Fibroblast of the conjunctiva (primary cell): ENCODE measurements around the gene NACAD.
A peak's percentile ranks its signal among the peaks of the same experiment; 100 is the strongest.

Source experiments
- DNase-seq: peaks from one replicate; pipeline ENCODE4 v3.0.0-alpha.2; 2010; ENCODE audit warnings: low read depth

NACAD gene, protein sequence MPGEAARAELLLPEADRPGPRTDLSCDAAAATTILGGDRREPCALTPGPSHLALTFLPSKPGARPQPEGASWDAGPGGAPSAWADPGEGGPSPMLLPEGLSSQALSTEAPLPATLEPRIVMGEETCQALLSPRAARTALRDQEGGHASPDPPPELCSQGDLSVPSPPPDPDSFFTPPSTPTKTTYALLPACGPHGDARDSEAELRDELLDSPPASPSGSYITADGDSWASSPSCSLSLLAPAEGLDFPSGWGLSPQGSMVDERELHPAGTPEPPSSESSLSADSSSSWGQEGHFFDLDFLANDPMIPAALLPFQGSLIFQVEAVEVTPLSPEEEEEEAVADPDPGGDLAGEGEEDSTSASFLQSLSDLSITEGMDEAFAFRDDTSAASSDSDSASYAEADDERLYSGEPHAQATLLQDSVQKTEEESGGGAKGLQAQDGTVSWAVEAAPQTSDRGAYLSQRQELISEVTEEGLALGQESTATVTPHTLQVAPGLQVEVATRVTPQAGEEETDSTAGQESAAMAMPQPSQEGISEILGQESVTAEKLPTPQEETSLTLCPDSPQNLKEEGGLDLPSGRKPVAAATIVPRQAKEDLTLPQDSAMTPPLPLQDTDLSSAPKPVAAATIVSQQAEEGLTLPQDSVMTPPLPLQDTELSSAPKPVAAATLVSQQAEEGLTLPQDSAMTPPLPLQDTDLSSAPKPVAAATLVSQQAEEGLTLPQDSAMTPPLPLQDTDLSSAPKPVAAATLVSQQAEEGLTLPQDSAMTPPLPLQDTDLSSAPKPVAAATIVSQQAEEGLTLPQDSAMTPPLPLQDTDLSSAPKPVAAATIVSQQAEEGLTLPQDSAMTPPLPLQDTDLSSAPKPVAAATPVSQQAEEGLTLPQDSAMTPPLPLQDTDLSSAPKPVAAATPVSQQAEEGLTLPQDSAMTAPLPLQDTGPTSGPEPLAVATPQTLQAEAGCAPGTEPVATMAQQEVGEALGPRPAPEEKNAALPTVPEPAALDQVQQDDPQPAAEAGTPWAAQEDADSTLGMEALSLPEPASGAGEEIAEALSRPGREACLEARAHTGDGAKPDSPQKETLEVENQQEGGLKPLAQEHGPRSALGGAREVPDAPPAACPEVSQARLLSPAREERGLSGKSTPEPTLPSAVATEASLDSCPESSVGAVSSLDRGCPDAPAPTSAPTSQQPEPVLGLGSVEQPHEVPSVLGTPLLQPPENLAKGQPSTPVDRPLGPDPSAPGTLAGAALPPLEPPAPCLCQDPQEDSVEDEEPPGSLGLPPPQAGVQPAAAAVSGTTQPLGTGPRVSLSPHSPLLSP (N-terminal part only)

DNA sequence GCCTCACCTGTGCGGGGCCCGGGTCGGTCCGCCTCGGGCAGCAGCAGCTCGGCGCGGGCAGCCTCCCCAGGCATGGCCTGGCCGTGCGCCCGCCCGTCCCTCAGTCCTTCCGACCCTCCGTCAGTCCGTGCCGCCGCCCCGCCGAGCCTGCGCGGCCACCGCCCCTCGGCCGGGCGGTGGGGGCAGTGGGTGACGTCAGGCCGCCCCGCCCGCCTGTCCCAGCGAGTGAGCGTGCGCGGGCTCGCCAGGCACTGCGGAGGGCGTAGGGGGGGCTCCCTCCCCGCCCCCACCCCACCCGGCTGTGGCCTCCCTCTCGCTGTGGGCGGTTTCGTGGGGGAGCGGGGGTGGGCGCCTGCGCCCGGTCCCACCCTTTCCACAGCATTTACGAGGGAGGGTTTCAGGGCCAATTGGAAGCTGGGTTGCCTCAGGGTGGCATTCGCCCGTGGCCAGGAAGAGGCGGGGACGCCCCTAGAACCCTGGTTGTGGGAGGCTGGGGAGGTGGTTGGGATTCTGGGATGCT lies at the start of gene NACAD:
NACAD (minus strand) TSS at position 149 of the 520 bp plus-strand sequence; CDS start at position 74, 75 bp downstream.
- no peak for DNase-seq

DNA sequence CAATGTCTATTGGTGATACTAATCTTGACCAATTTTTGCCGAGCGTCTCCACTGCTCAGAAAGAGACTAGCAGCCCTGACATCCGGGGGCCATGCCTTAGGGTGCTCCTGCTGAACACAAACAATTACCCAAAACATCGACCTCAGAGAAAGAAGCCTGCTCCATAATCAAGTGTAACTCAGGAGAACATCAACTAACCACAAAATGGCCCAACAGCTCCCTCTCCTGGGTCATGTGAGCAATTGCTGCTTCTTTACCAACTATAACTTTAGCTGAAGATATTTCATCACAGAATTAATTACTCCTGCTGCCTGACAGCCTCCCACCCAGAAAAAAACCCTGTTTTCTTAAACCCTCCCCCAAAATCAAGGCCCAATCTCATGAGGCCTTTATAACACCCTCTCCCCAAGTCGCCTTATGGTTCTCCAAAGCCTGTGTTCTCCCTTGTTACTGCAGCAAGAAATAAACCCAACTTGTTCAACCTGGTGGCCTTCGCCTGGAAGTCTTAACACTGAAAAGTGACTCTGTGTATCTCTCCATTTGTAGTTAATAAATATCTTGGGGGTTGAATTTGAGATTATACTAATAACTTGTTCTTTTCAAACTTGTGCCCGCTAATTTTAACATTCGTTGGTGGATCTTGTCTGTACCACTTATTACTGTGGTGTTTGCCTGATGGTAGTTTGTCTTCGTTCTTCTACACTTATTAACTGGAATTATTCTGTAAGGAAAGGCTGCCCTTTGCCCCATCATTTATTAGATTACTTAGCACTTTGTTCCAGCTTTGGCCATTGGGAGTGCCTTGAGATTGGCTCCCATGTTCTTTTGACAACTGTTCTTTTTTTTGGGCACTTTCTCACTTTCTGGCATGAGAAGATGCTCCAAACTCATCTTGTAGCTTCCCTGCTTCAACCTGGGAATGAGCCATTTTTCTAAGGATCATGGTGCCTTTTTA lies 47.6 kb upstream of the NACAD start:
- DNase-seq, result peak; percentile 63

DNA sequence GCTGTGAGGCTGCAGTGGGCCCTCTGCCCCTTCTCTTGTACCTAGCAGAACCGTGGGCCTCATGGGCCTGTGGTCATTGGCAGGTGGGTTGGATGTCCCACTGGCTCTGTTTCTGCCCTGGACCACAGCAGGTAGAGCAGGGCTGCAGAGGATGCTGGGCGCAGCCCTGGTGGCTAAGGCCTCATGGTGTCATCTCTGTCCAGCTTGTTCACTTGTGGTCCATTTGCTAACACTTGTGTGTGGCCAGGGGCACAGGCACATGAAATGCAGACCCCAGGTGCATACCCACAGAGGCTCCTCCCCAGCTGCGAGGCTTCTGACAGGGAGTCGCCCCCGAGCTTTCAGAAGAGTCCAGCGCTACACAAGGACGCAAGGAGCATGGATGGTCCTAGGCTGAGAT lies 45.1 kb upstream of the NACAD start:
- DNase-seq, result no peak

DNA sequence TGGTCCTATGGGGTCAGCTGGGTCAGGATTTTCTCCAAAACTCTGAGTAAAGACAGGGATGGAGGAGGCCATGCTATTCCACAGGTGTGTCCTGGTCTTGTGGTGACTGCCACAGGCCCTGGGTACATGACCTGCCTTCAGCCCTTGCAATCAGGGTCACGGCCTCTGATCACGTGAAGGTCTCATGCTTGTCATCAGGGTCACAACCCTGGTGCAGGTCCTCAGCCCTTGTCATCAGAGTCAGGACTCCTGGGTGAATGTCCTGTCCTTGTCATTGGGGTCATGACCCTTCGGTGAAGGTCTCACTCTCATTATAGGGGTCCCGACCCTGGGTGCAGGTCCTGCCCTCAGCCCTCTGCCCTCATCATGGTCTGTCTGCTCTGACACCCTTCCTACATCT lies 44.6 kb upstream of the NACAD start:
- DNase-seq, result no peak

DNA sequence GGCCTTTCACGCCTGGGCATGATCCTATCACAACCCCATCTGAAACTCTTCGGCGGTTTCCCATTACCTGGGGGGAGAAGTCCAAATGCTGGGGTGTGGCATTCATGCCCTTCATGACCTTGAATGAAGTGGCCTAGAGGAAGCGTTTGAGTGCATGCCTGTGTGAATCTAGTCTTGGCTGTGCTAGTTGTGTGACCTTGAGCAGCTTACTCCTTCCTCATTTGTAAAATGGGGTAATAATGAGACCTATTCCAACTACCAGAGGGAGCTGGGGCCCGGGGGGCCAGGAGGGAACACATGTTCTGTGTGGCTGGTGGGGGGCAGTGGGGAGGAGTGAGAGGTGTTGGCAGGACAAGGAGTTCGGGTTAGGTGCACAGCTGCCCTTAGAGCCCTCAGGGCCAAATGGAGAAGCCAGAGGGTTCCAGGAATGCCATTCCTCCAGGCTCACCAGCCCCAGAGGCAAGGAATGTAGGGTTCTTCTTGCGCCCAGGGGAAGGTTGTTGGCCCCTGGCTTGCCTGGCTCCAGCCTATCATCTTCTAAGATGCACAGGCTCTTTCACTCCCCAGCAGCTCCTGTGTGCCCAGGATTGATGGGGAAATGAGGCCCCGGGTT lies 44.0 kb upstream of the NACAD start:
- DNase-seq, result no peak

DNA sequence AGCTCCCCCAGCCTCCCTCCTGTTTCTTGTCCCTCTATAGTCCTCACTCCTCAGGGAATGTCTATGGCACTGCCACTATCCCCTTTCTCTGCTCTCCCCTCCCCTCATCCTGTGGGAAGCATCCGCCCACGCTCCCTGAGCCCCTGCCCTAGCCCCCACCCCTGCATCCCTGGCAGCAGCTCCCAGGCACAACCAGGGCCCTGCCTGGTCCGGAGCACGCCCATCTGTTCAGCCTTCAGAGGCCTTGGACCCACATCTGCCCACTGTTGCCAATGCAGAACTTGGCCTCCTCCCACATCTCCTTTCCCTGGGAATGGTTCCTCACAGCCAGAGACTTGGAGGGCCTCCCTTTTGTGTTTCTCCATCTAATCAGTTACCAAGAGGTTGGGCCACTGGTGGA lies 43.1 kb upstream of the NACAD start:
- no peak for DNase-seq

DNA sequence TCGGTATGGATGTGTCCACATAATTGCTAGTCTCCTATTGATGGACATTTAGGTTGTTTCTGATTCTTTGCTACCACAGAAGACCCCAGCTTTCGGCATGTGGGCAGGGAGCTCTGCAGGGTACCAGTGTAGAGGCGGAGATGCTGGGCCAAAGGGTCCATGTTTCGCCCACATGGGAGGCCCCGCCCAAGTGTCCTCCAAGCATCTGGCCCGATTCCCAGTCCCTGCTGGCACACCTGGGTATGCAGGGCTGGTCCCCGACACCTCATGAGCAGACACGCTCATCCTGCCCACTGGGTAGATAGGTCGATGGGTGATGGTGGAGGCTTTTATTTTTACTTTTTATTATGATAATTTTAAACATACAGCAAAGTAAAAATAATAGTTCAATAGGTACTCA lies 42.1 kb upstream of the NACAD start:
- no peak for DNase-seq

DNA sequence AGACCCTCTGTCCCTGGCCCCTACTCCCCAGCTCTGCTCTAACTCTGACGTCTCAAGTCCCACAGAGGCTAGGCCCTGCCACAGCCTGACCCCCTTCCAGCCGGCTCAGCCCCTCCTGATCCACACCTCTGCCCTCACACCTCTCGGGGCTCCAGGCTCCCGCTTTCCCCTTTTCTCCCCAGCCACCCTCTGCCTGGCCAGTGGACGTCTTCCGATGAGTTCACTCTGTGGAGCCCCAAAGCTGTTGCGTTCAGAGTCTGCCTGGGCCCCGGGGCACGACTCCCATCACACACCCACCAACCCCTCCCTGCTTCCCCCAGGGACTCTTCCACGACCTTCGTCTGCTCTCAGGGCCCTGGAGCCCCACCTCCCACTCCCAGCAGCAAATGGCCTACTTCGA lies 41.1 kb upstream of the NACAD start:
- DNase-seq, result no peak

DNA sequence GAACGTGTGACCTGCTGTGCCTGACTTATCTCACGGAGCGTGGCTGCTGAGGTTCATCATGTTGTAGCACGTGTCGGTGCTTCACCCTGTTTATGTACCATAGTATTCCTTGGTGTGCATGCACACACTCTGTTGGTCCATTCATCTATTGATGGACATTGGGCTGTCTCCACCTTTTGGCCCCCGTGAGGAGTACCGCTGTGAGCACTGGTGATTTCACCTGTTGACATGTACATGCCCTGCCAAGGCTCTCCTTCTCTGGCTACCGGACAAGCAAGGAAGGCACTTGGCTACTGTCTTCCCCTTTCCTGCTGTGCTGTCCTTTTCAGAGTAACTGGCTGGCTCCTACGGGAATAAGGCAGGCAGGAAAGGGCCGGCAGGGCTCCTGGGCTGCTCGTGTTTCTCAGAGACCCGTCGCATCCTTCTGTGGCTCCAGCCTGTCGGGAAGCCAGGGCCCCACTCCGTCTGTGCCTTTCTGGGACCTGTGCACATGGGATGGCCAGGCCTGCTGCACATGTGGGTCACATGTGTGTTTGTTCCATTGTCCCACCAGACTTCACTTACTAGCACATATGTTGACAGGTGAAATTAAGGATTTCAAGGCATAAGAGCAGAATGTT lies 40.5 kb upstream of the NACAD start:
- DNase-seq, result no peak

DNA sequence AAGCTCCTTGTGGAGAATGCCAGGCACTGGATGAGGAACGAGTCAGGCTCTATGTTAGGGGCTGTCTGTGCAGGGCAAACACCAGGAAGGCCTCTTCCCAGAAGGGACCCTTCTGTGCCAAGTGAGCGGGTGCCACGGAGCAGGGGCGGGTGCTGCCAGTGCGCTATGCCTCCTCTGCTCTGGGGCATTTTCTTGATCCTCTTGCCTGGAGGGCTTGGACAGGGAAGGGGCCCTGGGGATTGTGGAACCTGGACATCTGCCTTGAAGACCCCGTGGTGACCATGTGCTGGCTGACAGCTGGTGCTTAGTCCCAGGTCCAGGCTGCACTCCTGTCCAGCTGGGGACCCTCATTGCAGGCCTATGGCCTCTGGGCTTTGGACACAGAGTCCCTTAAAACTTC lies 38.2 kb upstream of the NACAD start:
- DNase-seq, result no peak

DNA sequence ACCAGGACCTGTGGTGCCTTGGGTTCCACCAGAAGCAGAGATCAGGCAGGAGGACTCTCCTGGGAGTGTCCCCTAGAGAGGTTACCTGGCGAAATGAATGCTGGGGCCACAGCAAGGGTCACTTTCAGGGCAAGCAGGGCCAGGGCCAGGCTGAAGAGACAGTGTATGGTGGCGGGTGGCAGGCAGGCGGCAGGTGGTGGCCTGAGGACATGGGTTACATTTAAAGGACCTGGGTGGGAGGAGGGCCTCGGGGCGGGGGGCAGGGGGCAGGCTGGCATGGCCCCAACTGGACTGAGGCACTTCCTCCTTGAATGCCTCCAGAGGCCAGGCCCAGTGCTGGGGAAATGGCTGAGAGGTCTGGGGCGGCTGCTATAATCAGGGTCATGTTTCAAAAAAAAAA lies 37.4 kb upstream of the NACAD start:
- DNase-seq, result no peak

DNA sequence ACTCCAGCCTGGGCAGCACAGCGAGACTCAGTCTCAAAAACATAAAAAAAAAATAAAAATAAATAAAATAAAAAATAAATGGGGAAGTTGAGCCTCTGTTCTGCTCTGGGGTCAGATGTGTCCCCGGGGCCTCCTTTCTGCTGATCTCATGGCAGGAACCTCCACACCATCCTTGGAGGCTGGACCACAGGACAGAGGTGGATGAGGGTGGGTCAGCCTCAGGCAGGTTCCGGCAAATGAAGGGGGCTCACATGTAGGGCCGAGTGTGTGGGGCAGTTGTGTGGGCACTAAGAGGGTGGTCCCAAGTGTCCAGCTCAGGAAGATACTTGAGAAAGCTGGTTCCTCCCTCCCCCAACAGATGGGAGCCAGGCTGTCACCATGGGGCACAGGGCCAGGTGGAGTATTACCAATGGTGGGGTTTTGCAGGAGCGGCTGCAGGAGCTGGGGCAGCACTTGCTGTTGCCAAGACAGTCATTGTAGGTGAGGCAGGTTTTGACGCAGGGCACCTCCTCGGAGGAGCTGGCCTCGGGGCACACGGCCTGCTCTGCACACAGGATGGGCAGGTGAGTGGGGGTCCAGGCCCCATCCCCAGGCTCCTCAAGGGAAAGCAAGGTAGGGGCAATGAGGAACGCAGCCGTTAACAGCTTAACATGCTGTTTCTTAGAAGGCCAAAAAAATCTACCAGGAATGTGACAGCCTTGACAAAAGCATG lies 36.6 kb upstream of the NACAD start:
- DNase-seq, result no peak

DNA sequence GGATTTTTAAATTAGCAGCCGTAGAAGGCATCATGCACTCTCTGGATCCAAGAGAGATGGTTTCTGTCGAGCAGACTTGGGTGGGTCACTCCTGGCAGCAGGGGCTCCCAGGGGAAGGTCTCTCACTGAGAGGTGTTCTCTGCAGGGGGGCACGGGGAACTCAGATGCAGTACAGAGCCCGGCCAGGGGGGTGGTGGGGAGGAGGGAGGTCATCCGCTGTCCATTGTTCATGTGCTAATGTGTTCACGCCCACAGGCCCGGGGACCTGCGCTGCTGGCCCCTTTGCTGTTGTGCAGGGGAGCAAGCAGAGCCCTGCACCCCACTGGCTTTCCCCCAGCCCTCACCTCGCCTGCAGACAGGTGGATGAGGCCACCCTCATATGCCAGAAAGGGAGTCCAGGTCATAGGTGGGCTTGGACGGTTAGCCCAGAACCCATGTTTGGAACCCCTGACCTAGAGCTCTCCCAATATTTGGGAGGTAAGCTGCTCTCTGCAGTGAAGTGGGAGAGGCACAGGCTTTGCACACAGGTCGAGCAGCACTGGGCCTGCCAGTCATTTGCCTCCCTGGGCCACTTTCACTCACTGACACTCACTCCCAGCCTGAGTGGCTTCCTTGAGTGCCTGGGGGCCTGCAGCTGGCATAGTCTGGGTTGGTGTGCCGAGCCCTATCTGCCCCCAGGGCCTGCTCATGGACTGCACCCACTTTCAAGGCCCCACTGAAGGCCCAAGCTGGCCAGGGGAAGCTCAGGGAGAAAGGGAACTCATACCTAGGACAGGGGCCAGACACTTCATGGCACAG lies 35.3 kb upstream of the NACAD start:
- DNase-seq, result no peak

DNA sequence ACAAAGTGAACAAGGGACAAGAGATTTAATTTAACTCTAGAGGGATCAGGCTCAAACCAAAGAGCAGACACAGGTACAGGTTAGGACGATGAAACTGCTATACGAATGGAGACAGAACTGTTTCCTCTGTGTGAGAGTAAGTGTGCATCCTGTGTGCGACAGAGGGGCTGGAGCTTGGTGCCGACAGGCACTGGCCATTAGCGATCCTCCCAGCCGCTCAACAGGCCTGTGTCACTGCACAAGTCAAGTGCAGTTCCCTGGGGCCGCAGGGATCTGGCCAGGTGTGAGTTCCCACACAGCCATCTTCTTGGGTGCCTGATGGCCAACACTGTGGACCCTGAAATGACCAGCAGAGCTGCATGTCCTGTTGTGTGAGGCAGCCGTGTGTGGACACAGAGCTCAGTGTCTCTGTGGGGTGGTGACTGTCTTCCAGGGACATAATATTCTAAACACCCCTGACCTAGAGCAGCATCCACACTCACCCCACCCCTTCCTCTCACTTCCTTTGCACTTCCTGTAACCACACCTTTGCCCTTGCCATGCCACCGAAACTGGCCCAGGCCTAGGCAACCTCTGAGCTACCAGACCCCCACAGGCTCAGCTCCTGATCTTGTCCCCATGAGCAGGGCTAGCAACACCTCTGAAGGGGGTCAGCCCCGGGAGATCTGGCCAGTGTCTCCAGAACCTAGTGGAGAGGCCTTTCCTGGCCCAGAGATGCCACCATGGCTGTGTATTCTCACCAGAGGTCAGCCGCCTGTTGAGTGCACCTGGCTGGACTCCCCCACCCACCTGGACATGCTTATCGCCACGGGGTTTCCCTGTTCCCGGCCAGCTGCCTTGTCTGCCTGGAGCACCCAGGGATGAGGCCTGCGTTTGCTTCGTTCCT lies 34.4 kb upstream of the NACAD start:
- no peak for DNase-seq

DNA sequence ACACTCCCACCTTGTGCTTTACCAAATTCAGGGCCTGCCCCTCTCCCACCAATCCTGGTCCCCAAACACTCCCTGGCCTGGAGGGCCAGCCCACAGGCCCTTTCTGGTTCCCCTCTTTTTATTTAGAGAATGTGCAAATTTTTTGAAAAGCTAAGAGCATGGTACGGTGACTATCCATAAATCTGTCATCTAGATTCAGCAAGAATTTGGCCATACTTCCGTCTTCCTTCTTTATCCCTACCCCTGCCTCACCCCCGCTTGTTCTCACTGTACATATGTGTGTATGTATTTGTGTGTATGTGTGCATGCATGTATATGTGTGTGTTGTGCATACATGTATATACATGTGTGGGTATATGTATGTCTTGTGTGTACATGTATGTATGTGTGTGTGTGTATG lies 30.8 kb upstream of the NACAD start:
- no peak for DNase-seq

DNA sequence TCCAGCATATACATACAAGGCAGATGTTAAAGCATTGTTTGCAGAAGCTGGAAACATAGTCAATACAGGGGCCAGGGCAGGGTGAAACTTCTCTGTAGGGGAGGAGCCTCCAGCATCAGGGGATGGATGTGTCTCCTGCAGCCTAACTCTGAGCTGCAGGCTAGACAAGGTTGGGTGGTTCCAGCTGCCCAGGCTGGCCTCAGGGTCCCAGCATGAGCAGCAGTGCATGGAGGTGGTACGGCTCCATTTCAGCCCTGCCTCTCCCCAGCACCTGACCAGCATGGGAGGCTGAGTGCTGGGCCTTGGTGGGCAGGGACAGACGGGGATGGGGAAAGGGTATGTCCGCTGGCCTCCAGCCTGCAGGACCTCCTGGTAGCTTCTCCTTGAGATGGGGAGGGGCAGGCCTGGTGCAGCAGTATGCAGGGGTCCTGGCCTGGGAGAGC lies 30.1 kb upstream of the NACAD start:
- DNase-seq, result no peak

DNA sequence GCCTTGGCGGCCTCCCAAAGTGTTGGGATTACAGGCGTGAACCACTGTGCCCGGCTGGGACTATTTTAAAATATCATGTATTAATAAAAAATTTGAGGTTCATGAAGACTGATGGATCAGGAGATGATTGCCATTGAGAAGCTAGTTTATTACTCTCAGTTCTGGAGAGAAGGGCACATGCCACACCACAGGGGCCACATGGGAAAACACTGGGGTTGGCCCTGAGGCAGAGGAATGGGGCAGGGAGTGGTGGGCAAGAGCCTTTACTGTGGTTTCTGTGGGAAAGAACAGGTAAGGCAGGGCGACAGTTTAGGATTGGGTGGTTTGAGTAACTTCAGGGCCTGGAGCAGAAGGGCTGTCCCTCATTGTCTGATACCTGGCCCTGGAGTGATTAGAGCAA lies 29.5 kb upstream of the NACAD start:
- no peak for DNase-seq
